HG03460 (cell line): ENCODE results near the gene DLX1.
"Not testable (repeated sequence)": the region's sequence is repeated elsewhere in the genome, so short reads cannot be mapped to it uniquely, and the experiment has no call there.

ENCODE experiments used
- ATAC-seq: cut with Tn5 transposase; IDR thresholded peaks from one replicate; pipeline ENCODE4 v1.9.1; 2021; ENCODE audit not compliant: unreplicated experiment

DLX1 gene

DNA sequence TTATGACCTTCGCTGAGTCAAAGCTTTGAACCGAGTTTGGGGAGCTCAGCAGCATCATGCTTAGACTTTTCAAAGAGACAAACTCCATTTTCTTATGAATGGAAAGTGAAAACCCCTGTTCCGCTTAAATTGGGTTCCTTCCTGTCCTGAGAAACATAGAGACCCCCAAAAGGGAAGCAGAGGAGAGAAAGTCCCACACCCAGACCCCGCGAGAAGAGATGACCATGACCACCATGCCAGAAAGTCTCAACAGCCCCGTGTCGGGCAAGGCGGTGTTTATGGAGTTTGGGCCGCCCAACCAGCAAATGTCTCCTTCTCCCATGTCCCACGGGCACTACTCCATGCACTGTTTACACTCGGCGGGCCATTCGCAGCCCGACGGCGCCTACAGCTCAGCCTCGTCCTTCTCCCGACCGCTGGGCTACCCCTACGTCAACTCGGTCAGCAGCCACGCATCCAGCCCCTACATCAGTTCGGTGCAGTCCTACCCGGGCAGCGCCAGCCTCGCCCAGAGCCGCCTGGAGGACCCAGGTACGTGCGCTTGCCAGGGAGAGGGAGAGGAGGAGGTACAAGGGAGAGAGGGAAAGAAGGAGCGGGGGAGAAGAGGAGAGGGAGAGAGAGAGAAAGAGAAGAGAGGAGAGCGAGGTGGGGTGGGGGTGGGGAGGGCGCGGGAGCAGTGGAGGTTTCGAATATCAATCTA, at the start of gene DLX1:
DLX1 (plus strand) TSS at position 48 of the 700 bp plus-strand sequence; CDS start at position 219, 171 bp downstream.
- ATAC-seq, result peak; percentile 11

DNA sequence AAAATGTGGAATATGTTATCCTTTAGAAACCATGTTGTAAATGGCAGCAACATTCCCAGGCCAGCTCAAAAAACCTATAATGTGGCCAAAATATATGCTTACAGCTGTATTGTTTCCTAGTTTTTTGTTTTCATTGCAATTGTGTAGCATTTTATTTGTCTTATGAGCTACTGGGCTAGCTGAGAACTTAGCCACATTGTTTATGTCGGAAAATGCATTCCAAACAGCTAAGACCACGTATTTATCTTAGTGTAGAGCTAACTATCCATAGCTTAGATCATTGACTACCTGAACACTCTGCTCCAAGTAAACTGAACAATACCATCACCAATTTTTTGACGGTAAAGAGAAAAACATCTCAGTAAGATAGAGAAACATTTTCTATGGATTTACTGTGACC, 47.2 kb upstream of the DLX1 start:
- ATAC-seq, result no peak

DNA sequence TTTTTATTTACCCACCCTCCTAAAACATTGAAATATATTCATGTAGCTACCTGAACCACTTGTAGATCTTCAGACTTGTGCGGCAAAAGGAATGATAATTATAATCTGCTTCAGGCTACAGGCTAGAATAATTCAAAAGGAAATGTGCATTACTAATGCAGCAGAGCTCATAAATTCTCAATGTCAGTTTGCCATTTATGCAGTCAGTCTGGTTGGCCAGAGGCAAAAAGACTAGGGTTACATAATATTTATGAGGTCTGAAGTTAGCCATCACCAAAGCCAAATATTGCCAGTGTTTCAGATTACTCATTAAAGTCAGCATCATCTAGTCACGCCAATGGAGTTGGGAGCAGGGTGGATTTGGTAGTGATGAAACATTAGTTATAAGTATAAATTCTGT, 46.7 kb upstream of the DLX1 start:
- no peak for ATAC-seq

DNA sequence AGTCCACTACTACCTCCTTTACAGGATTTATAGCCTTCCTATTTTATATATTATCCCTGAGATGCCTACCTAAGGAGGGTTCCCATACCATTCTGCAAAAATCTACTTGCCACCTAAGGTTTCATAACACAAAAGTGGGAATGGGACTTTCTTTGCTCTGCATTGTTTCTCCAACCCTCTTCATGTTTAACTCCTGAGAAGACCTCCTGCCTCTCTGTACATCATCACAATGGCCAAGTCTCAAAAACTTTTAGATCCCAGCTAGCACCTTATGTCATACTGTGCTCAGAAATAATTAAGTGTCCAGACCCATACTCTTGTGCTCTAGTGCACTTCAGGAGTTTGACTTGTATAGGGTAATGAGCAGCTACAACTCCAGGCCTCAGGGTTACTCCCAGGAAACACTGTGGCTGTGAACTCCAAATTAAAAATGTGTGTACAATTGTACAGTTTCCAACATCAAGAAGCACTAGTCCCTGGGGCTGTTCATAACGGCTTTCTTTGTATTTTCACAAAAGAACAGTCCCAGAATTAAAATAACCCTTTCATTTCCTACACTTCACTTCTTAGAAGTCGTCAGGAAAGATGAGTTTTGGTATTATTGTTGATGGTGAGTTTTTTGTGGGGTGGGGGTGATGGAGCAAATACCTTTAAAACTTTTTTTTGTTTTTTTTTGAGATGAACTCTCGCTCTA, 46.1 kb upstream of the DLX1 start:
- ATAC-seq, result no peak

DNA sequence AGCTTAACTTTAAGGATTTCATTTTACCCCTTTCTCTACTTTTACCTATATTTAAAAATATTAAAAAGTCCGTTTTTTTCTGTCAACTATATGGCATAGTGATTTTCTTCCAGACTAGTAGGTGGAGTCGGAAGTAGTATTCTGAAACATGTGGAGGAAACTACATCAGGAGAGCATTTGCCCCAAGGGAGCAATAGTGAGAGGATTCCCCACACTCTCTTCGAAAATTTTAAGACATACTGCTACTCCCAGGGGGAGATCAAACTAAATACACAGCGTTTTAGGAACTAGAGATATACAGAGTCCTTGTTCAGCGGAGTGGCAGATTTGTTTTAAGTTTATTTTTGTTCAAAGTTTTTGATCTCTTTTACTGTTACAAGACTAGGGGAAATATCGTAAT, 45.0 kb upstream of the DLX1 start:
- ATAC-seq, result no peak

DNA sequence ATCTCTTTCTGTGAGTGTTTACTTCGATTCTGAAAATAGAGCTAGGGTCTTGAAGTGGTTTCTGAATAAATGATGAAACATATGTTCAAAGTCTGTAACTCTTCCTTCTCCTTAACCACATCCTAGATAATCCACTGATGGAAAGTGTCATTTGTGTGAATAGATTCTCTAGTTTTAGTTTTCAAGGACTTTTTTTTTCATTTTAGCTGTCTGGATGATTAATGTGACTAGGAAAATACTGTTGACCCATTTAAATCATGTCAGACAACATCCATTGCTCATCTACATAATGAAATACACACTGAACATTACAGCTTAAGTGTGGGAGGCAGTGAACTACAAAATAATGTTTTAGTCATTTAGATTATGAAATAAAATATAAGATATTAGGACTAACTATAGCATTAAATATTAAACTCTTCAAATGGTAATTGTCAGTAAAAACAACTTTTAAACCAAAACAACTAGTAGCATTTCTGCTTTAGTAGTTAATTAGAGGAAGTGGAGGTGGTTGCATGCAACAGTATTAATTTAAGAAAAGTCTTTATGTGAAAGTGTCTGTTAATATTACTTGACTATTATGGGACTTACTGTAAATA, 39.1 kb upstream of the DLX1 start:
- ATAC-seq, result no peak

DNA sequence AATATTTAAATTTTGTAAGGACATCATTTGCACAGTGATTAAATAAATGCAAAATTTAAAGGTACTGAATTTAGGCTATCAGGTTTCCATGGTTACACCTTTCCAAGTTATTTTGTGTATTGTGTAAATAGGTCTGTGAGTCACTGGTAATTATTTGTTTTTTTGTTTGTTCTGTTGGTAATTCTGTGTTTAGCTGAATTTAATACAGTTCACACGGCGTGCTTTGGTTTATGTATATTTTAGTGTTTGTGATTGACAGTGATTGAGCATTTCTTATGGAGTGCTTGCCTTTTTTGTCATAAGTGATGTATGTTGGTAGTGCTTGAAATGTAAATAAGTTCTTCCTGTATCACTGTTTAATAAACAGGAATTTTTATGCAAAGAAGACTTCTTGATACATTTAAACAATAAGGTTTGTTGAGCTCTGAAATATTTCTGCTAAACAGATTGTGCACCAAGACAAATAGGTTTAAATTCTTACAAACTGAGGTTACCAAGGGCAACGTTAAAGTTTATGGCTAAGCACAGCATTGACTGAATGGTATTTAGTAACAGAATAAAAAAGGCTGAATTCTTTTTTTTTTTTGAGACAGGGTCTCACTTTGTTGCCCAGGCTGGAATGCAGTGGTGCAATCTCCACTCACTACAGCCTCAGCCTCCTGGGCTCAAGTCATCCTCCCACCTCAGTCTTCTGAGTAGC, 38.3 kb upstream of the DLX1 start:
- no peak for ATAC-seq

DNA sequence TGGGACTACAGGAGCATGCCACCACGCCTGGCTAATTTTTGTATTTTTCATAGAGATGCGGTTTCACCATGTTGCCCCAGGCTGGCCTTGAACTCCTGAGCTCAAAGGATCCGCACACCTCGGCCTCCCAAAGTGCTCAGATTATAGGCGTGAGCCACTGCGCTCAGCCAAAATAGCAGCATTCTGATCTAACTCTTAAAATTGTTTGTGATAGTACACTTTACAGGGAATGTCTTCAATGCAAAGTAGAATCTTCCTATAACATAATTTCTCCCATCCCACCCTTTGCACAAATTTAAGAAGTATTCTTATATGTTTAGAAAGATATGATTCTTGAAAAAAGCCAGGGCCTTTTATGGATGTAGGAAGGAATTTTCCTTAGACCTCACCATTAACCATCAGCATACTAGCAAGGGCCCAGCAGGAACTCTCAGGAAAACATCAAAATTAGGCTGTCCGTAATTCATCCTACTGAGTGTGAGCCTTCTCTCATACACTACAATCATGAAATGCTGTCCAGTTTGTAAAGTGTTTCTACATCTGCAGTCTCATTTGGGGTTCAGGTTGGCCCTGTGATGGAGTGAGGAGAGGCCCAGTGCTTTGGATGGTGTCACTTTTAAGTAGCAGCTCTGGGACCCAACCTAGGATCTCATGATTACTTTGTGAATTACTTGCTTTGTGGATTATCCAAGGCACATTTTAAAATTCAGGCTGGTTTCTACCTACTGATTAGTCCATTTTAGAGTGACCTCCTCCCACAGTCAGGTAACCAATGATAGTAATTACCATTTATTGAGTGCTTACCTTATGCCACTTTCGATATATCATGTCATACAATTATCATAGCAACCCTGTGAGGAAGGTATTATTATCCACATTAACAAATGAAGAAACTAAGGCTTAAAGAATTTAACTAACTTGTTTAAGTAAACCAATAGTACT, 37.5 kb upstream of the DLX1 start:
- no peak for ATAC-seq

DNA sequence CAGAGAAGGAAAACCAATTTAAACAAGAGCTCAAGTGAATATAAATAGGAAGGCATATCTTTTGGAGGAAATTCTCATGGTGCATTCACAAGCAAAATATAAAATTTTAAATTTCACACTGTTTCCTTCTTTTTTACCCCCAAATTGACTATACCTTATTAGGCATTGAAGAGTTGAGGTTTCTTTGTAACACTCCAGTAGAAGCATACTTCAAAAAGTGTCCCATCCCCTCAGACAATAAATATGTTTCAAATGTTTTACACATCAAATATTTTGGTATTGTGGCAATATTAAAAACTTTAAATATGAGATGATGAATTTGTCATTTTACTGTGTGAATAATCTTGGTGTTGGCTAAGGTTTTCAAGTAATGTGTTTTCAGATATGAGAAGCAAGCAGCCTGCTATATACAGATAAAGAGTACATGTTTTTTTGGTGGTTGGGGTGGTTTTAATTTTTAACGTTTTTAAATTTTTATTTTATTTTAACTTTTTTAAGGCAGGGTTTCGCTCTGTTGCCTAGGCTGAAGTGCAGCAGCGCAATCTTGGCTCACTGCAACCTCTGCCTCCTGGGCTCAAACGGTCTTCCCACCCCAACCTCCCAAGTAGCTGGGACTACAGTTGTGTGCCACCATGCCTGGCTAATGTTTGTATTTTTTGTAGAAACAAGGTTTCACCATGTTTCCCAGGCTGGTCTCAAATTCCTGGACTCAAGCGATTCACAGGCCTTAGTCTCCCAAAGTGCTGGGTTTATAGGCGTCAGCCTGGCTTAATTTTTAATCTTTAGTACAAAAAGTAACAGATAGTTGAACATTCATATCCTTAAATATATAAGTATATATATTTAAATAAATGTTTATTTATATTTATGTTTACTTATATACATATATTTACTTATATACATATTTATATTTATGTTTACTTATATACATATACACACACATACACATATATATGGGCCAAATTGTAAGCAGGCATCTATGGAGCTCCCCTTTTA, 36.5 kb upstream of the DLX1 start:
- ATAC-seq, result no peak

DNA sequence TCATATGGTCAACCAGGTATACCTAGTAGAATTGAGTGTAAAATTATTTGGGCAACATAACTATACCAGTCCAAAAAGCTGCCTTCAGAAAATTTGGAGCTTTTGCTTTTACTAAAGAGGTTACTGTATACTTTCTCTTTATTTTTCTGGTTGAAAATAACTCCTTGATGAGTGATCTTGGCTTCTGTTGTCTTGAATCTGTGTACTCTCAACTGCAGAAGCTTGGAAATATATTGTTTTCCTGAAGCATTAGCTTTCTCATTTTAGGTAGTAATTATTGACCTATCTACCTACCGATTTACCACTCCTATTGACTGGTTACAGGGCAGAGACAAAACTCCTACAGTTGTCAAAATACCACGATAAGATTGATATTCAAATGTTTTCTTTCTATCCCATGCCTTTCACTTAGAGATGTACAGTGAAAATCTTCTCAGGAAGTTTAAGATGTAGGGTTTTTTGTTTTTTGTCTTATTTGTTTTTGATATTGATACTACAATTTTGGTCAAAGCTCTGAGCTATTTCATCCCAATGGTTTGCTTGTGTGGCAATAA, 35.7 kb upstream of the DLX1 start:
- ATAC-seq, result no peak

DNA sequence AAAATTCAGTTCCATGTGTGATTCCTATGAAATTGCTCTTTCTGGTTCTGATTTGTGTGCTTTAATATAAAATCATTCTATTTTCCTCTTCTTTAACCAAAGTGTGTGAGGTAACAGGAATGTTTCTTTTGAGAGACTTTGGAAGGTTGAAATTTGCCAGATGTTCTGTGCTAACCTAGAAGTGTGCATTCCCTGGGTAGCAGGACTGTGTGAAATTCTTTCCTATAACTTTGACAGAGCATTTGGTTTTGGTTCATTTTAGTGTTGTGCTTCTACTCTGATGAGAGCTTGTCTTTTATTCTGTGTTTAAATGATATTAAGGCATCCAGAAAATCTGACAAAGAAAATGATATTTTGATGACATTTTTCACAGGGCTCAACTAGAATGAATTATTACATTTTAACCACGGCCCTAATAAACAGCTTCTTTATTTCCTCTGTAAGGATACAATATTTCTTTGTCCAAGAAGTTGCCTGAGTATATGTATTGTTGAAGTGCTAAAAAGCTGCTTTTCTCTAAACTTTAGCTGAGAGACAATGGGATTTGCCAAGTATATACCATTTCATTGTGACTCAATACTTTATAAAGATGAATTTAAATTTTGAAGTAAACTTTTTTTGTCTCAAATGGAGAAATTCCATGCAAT, 34.7 kb upstream of the DLX1 start:
- no peak for ATAC-seq

DNA sequence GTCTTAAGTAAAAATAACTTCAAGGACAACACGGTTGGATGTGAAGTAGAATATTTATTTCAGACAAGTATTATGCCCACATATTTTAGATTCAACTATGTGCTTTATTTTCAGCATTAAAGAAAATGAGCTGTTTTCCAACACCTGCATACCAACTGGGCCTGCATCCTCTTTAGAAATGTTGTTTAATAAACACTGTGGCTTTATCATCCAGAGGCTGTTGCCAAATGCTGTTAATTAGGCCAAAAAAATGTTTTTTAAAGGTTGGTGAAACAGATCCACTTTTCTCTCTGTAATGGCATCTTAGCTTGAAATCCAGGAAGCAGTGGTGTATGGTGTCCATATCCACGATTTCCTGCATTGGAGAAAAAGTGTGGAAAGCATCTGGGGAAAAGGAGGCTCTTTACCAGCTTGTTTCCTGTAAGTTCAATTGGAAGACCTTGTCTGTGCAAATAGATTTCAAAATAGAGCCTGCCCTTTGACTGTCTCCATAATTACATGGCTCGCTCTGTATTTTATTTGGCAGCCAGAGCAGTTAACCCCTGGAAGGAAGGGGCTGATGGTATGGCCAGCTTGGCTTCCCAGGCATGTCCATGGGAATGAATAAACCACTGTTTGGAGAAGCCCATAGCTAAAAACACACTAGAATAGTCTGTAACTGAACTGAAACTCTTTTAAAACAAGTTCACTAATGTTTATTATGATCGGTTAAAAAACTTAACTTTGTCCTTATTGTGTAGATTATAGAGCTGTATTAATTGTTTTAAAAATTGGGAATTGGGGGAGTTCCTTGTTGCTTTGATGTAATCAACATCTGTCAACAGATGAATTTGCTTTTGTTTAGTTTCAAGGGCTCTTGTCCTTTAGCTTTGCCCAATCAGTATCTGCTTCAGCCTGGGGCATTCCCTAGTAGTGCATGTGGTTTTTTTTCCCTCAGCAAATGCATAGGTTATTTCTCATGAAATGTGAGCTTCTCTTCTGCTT, 33.0 kb upstream of the DLX1 start:
- ATAC-seq, result no peak

DNA sequence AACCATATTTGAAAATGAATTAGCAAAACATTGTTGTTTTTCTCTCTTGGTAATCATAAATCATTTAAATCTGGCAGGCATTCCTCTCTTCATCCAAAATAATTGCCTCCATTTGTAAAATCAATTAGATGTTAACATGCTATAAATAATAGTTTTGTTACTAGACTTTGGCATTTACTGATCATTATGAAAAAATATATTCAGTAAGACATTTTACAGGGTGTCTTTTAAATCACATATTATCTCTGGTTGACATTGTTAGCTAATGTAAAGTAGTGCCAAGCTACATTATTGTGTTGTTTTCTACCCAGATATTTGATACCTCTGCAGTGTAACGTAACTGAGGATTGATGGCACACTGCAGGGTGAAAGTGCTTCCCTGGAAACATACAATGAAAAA, 31.8 kb upstream of the DLX1 start:
- ATAC-seq, result no peak

DNA sequence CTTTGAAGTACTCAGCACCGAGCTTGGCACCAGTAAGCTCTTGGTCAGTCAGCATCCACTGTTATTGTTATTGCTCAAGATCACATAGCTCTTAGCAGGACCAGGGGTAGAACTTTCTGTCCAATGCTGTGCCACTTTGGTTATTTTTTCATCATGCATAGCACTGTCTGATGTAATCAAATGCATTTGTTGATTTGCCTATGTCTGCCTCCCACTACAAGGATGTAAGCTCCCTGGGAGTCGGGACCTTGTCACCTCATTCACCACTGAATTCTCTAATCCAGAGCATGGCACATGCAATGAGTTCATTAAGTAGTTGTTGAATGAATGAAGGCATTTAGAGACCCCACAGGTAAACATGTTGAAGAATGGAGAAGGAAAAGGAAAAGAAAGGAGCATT, 29.0 kb upstream of the DLX1 start:
- no peak for ATAC-seq

DNA sequence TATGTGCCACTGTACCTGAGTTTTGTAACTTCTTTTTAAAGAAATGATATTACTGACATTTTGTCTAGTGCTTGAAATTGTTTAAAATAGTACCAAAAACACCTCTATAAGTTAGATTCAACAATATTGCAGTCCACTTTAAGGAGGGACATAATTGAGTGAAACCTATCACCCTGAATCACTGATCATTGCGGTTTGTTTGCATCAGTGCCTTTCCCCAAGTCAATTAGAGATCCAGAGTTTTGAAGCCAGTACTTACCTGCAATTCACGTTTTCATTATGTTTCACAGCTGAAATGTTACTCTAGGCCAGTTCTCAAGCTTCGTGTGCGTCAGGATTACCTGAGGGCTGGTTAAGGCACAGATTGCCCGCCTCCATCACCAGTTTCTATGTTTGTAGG, 26.6 kb upstream of the DLX1 start:
- ATAC-seq, result no peak

DNA sequence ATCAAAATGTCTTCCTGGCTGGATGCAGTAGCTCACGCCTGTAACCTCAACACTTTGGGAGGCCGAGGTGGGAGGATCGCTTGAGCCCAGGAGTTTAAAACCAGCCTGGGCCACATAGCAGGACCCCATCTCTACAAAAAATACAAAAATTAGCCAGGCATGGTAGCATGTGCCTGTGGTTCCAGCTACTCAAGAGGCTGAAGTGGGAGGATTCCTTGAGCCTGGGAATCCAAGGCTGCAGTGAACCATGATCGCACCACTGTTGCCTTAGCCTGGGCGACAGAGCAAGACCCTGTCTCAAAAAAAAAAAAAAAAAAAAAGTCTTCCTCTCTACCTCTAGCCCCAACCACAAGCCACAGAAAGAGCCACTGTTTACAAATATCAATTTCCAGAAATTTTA, 25.2 kb upstream of the DLX1 start:
- not testable (repeated sequence) for ATAC-seq

DNA sequence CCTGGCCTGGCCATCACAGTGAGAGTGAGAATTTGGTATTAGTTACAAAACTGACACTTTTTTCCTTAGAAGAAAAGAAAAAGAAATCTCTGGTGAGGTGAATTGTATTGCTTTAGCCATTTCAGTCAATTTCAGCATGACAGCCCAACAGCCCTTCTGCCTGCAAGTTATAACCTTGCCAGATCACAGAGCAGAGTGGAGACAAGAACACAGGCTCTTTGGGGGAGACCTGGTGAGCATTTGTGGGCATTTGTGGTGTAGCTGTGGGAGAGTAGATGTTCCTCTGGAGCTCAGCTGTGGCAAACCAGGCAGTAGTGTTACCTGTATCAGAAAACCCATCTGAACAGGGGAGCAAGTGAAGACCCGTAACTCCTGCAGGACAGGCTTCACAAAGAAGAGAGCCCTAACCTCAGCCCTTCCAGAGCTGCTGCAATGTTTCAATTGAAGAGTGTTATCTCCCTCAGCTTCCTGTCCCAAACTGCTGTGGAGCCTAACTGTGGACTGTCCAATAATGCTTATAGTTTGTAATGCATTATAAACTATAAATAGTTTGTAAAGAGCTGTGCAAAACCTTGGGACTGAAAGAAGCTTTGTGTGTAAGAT, 22.8 kb upstream of the DLX1 start:
- ATAC-seq, result no peak
